Panc1 (cell line): ENCODE data around the gene KRT83. TPM values are rescaled to one million over a fixed set of nuclear protein-coding genes. Genes with fewer than 3 reads are reported as not detected.

Experiments
- ATAC-seq: fragments of 200-7000 bp; cut with Tn5 transposase; 2 replicates; pipeline ENCODE4 v1.9.1; 2020; ENCODE audit warnings: mild to moderate bottlenecking, moderate library complexity
- Bru-seq: library from RNA; stranded (reverse); fragments of 400-500 nt; gene quantifications from one replicate; lab custom pipeline; 2021; lab: Mats Ljungman, UMichigan
- BruChase-seq, 2 experiments: library from RNA; stranded (reverse); fragments of 400-500 nt; gene quantifications; one replicate each; lab custom pipeline; 2021; lab: Mats Ljungman, UMichigan
- BruUV-seq: library from RNA; stranded (reverse); fragments of 400-500 nt; replicated peaks from 2 replicates; lab custom pipeline; 2021; lab: Mats Ljungman, UMichigan
- CTCF ChIA-PET: fragments of 300-600 bp; sonication (Branson Sonifier 250); formaldehyde crosslinking; loops from one replicate; lab custom pipeline; 2022; ENCODE audit warnings: antibody characterized with exemption; lab: Charles Lee
- POLR2A ChIA-PET: fragments of 300-600 bp; sonication (Branson Sonifier 250); formaldehyde crosslinking; loops from one replicate; lab custom pipeline; 2022; ENCODE audit warnings: antibody characterized with exemption; lab: Charles Lee
- DNase-seq: peaks from one replicate; pipeline ENCODE4 v3.0.0-alpha.2; 2010; ENCODE audit warnings: low read depth, low spot score
- H3K27ac ChIP-seq: 2 replicates; pipeline ENCODE4 v1.5.1; 2011; ENCODE audit warnings: mild to moderate bottlenecking, low read length, inconsistent platforms
- H3K27me3 ChIP-seq: fragments of 200-500 bp; sonication (Bioruptor generic); 2 replicates; pipeline ENCODE4 v1.6.0; 2014; ENCODE audit warnings: low read length, inconsistent platforms; ENCODE audit not compliant: control insufficient read depth, insufficient read depth
- H3K36me3 ChIP-seq: fragments of 200-500 bp; sonication (Bioruptor generic); 2 replicates; pipeline ENCODE4 v1.5.1; 2014; ENCODE audit warnings: inconsistent platforms, mild to moderate bottlenecking, low read length, moderate library complexity; ENCODE audit not compliant: control insufficient read depth, insufficient read depth
- H3K4me1 ChIP-seq: 2 replicates; pipeline ENCODE4 v1.5.1; 2011; ENCODE audit warnings: inconsistent platforms, mild to moderate bottlenecking, low read length, moderate library complexity; ENCODE audit not compliant: control insufficient read depth, insufficient read depth
- H3K4me3 ChIP-seq, 2 experiments: 2 replicates each; pipeline ENCODE4 v1.5.1; 2011 to 2012; ENCODE audit warnings: low read depth in 2 of 2, low read length in 2 of 2, mild to moderate bottlenecking in 2 of 2, inconsistent platforms in 1 of 2, moderate library complexity in 1 of 2
- H3K9me3 ChIP-seq: fragments of 200-500 bp; sonication (Bioruptor generic); 2 replicates; pipeline ENCODE4 v1.5.1; 2014; ENCODE audit warnings: low read depth, mild to moderate bottlenecking, inconsistent platforms, low read length, moderate library complexity; ENCODE audit not compliant: control insufficient read depth, insufficient read depth
- POLR2AphosphoS5 ChIP-seq: IDR thresholded peaks from 2 replicates; pipeline ENCODE4 v1.6.1; 2012; ENCODE audit warnings: mild to moderate bottlenecking, low read depth, low read length, moderate library complexity
- SIN3A ChIP-seq: IDR thresholded peaks from 2 replicates; pipeline ENCODE4 v1.6.1; 2012; ENCODE audit warnings: low read depth, mild to moderate bottlenecking, low read length, moderate library complexity, borderline replicate concordance; ENCODE audit not compliant: insufficient read depth
- TCF7L2 ChIP-seq: IDR thresholded peaks from 2 replicates; pipeline ENCODE4 v1.6.1; 2011; ENCODE audit warnings: mild to moderate bottlenecking, low read depth, low read length, inconsistent platforms
- in situ Hi-C: cut with HindIII; loops from 2 replicates; pipeline ENCODE4 v1.10.0; 2016; ENCODE audit warnings: low sequenced_read_pairs, low pct_unique_long_range_greater_than_20kb
- intact Hi-C: fragments of 100-400 bp; cut with micrococcal nuclease; formaldehyde crosslinking; loops from one replicate; pipeline ENCODE4 v1.10.0; 2022; ENCODE audit not compliant: unreplicated experiment
- long read RNA-seq: library from polyadenylated mRNA; unstranded; transcript quantifications from one replicate; pipeline ENCODE4 v2.0.0, GENCODE V29; 2021; ENCODE audit not compliant: unreplicated experiment
- polyA plus RNA-seq: library from polyadenylated mRNA; unstranded; fragments of >200 nt; gene quantifications from one replicate; pipeline ENCODE4 v1.2.1, GENCODE V29; 2012; ENCODE audit warnings: missing spikeins; ENCODE audit not compliant: insufficient read length
- total RNA-seq: library from RNA; stranded (reverse); gene quantifications from one replicate; pipeline ENCODE4 v1.2.1, GENCODE V29; 2021; ENCODE audit not compliant: unreplicated experiment
- TF ChIP-seq, protein P1 (sequence below), 2 experiments: IDR thresholded peaks; 2 replicates each; pipeline ENCODE4 v1.6.1; 2011 to 2012; ENCODE audit warnings: low read depth in 2 of 2, control low read depth in 1 of 2, low read length in 1 of 2, mild to moderate bottlenecking in 1 of 2, moderate library complexity in 1 of 2; ENCODE audit not compliant: insufficient read depth in 1 of 2
- TF ChIP-seq, protein P2 (sequence below): fragments of 450-650 bp; IDR thresholded peaks from 2 replicates; pipeline ENCODE4 v1.5.1; 2017; ENCODE audit warnings: mild to moderate bottlenecking

Gene KRT83
- 0.28 TPM for total RNA-seq
- polyA plus RNA-seq, result 0.25 TPM
- not detected for Bru-seq, nascent RNA
- not detected for BruChase-seq, experiment 1, labeled RNA remaining after a 2-hour chase
- percentile 10 among the genes with signal in this experiment for BruChase-seq, experiment 2, labeled RNA remaining after a 6-hour chase
- long read RNA-seq, partial matches to known transcripts, result 1 of 1 reads
- long read RNA-seq, other reads (novel, unspliced or antisense), result 0 of 1 reads

DNA sequence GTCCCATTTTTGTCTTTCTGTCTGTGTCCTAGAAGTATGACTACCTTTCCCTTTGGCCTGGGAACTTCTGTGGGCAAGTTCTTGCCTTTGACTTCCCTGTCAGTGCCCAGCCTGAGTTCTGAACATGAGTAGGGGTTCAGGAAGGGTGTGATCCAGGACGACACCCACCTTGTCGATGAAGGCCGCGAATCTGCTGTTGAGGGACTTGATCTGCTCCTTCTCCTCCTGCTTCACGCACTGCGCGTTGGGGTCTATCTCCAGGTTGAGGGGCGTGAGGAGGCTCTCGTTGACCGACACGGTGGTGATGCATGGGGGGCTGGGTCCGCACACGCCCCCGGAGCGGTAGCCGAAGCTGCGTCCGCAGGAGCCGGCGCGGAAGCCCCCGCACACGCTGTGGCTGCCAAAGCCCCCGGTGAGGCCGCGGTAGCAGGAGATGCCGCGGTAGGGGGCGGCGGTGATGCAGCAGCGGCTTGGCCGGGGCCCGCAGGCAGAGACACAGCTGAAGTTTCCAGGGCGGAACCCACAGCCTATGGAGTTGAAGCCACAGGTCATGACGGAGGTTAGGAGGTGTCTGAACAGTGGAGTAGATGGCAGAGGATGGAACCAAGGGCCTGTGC, at the start of gene KRT83:
KRT83 (minus strand) TSS at position 615 of the 617 bp plus-strand sequence; CDS start at position 552, 63 bp downstream.
- no peaks in the 10 kb centered on the region for H3K27me3 ChIP-seq
- no peaks in the 10 kb centered on the region for H3K9me3 ChIP-seq
- no TSS peak for BruUV-seq
- ChIA-PET POLR2A (interaction anchor here (0.5 kb wide), 1 partner anchor 38 kb away, joined by 9 read pairs; no protein-coding TSS in a partner anchor), CTCF (no interaction called here)
- intact Hi-C loops (no loop called here), in situ Hi-C loops (no loop called here)
- DNase-seq (no peak), ATAC-seq (no peak)
- H3K27ac ChIP-seq, result no peak within 1 kb of the TSS; the same call in 1 of the 2 replicates
- no peak within 1 kb of the TSS for H3K4me3 ChIP-seq
- TF ChIP-seq, protein P1, sequence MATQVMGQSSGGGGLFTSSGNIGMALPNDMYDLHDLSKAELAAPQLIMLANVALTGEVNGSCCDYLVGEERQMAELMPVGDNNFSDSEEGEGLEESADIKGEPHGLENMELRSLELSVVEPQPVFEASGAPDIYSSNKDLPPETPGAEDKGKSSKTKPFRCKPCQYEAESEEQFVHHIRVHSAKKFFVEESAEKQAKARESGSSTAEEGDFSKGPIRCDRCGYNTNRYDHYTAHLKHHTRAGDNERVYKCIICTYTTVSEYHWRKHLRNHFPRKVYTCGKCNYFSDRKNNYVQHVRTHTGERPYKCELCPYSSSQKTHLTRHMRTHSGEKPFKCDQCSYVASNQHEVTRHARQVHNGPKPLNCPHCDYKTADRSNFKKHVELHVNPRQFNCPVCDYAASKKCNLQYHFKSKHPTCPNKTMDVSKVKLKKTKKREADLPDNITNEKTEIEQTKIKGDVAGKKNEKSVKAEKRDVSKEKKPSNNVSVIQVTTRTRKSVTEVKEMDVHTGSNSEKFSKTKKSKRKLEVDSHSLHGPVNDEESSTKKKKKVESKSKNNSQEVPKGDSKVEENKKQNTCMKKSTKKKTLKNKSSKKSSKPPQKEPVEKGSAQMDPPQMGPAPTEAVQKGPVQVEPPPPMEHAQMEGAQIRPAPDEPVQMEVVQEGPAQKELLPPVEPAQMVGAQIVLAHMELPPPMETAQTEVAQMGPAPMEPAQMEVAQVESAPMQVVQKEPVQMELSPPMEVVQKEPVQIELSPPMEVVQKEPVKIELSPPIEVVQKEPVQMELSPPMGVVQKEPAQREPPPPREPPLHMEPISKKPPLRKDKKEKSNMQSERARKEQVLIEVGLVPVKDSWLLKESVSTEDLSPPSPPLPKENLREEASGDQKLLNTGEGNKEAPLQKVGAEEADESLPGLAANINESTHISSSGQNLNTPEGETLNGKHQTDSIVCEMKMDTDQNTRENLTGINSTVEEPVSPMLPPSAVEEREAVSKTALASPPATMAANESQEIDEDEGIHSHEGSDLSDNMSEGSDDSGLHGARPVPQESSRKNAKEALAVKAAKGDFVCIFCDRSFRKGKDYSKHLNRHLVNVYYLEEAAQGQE (IDR thresholded peaks at IDR 0.05; ENCODE audit: insufficient read depth in 1 of 2, low read depth in 2 of 2, low read length in 1 of 2), result no peak
- TF ChIP-seq, protein P2, sequence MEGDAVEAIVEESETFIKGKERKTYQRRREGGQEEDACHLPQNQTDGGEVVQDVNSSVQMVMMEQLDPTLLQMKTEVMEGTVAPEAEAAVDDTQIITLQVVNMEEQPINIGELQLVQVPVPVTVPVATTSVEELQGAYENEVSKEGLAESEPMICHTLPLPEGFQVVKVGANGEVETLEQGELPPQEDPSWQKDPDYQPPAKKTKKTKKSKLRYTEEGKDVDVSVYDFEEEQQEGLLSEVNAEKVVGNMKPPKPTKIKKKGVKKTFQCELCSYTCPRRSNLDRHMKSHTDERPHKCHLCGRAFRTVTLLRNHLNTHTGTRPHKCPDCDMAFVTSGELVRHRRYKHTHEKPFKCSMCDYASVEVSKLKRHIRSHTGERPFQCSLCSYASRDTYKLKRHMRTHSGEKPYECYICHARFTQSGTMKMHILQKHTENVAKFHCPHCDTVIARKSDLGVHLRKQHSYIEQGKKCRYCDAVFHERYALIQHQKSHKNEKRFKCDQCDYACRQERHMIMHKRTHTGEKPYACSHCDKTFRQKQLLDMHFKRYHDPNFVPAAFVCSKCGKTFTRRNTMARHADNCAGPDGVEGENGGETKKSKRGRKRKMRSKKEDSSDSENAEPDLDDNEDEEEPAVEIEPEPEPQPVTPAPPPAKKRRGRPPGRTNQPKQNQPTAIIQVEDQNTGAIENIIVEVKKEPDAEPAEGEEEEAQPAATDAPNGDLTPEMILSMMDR, result no peak
- TF ChIP-seq POLR2AphosphoS5, result no peak
- no peak for TF ChIP-seq SIN3A
- no peak for TF ChIP-seq TCF7L2
- H3K36me3 ChIP-seq, result no peaks in the 10 kb centered on the region
- no peaks in the 10 kb centered on the region for H3K4me1 ChIP-seq

GRCh38 chr12:52369809-52370208, 48.6 kb upstream of the KRT83 start:
- Histone ChIP-seq H3K9me3 (no peaks in the 10 kb centered on the region), H3K4me3 (no peak overlapping the region), H3K4me1 (no peaks in the 10 kb centered on the region; the same call in 1 of the 2 replicates), H3K27me3 (no peaks in the 10 kb centered on the region), H3K27ac (no peak overlapping the region), H3K36me3 (no peaks in the 10 kb centered on the region)
- ATAC-seq (no peak), DNase-seq (no peak)
- no TSS peak for BruUV-seq
- TF ChIP-seq POLR2AphosphoS5 (no peak), TCF7L2 (no peak), SIN3A (no peak)
- TF ChIP-seq, protein P2, result no peak
- TF ChIP-seq, protein P1 (IDR thresholded peaks at IDR 0.05; ENCODE audit: insufficient read depth in 1 of 2, low read depth in 2 of 2, low read length in 1 of 2), result no peak
- ChIA-PET POLR2A (no interaction called here), CTCF (no interaction called here)
- intact Hi-C loops (loop anchor here (5.0 to 10.0 kb wide), 2 partner anchors 215 to 507 kb away; no protein-coding TSS in a partner anchor), in situ Hi-C loops (no loop called here)
